GM23248 (cell line): ENCODE data around the gene CCNE1. TPM values are rescaled to one million over a fixed set of nuclear protein-coding genes. Genes with fewer than 3 reads are reported as not detected.

Source experiments
- DNase-seq: peaks from one replicate; pipeline ENCODE4 v3.0.0-alpha.2; 2015
- H2AFZ ChIP-seq: fragments of 200-600 bp; sonication (generic); 2 replicates; pipeline ENCODE4 v1.6.1; 2016; ENCODE audit warnings: antibody characterized with exemption
- H3F3A ChIP-seq: fragments of 200-600 bp; sonication (generic); 2 replicates; pipeline ENCODE4 v1.6.1; 2016; ENCODE audit warnings: mild to moderate bottlenecking, antibody characterized with exemption, mixed run types; ENCODE audit not compliant: insufficient read depth
- H3K27ac ChIP-seq: fragments of 200-600 bp; sonication (generic); 2 replicates; pipeline ENCODE4 v1.5.1; 2016; ENCODE audit warnings: mild to moderate bottlenecking
- H3K27me3 ChIP-seq: fragments of 200-600 bp; sonication (generic); replicated peaks from 2 replicates; pipeline ENCODE4 v1.6.1; 2016; ENCODE audit warnings: mild to moderate bottlenecking; ENCODE audit not compliant: insufficient read depth
- H3K36me3 ChIP-seq: fragments of 200-600 bp; sonication (generic); 2 replicates; pipeline ENCODE4 v1.6.1; 2016; ENCODE audit warnings: low read depth, mild to moderate bottlenecking
- H3K4me1 ChIP-seq: fragments of 200-600 bp; sonication (generic); 2 replicates; pipeline ENCODE4 v1.6.1; 2016; ENCODE audit warnings: mild to moderate bottlenecking; ENCODE audit not compliant: insufficient read depth
- H3K4me2 ChIP-seq: fragments of 200-600 bp; sonication (generic); one replicate; pipeline ENCODE4 v1.6.1; 2016; ENCODE audit warnings: mild to moderate bottlenecking; ENCODE audit not compliant: unreplicated experiment
- H3K4me3 ChIP-seq: fragments of 200-600 bp; sonication (generic); 2 replicates; pipeline ENCODE4 v1.5.1; 2016; ENCODE audit warnings: mild to moderate bottlenecking
- H3K79me2 ChIP-seq: fragments of 200-600 bp; sonication (generic); 2 replicates; pipeline ENCODE4 v1.6.1; 2016; ENCODE audit warnings: mild to moderate bottlenecking; ENCODE audit not compliant: insufficient read depth
- H3K9ac ChIP-seq: fragments of 200-600 bp; sonication (generic); 2 replicates; pipeline ENCODE4 v1.6.1; 2016; ENCODE audit warnings: mild to moderate bottlenecking
- H3K9me2 ChIP-seq: fragments of 200-600 bp; sonication (generic); 2 replicates; pipeline ENCODE4 v1.6.1; 2016; ENCODE audit warnings: mixed run types, mild to moderate bottlenecking, moderate library complexity; ENCODE audit not compliant: insufficient read depth
- H3K9me3 ChIP-seq: fragments of 200-600 bp; sonication (generic); one replicate; pipeline ENCODE4 v1.6.1; 2017; ENCODE audit warnings: low read depth
- H4K20me1 ChIP-seq: fragments of 200-600 bp; sonication (generic); 2 replicates; pipeline ENCODE4 v1.6.0; 2016; ENCODE audit not compliant: insufficient read depth
- EZH2 ChIP-seq: fragments of 200-600 bp; sonication (generic); IDR thresholded peaks from 2 replicates; pipeline ENCODE4 v1.6.1; 2018; ENCODE audit warnings: antibody characterized with exemption, mild to moderate bottlenecking; ENCODE audit not compliant: insufficient read depth, poor library complexity, severe bottlenecking
- EZH2phosphoT487 ChIP-seq: fragments of 200-600 bp; sonication (generic); IDR thresholded peaks from 2 replicates; pipeline ENCODE4 v1.6.1; 2018; ENCODE audit warnings: antibody characterized with exemption, moderate library complexity, mild to moderate bottlenecking, low read depth; ENCODE audit not compliant: insufficient read depth
- WGBS, 2 experiments: methylation state at CpG; one replicate each; pipeline ENCODE4 v1.1.6; 2015 to 2017; ENCODE audit warnings: low lambda C conversion rate in 2 of 2, low coverage in 1 of 2; ENCODE audit errors: missing lambda C conversion rate in 2 of 2; 5-methylcytosine and 5-hydroxymethylcytosine counted together
- in situ Hi-C: fragments of 300-500 bp; cut with MboI; formaldehyde crosslinking; loops from 2 replicates; pipeline ENCODE4 v1.15.0; 2020
- polyA plus RNA-seq: library from polyadenylated mRNA; unstranded; fragments of >200 nt; fragmentation: Nextera tagmentation; extraction: Ambion mirVana; gene quantifications from 2 replicates; pipeline ENCODE4 v1.2.1, GENCODE V29; 2016
- total RNA-seq: library from RNA; depleted of rRNA; stranded (reverse); fragments of >200 nt; shearing (Covaris generic); gene quantifications from 2 replicates; pipeline ENCODE4 v1.2.3, GENCODE V29; 2014

The CCNE1 gene
- total and polyA plus RNA-seq, 2 experiments from 2014 or later: 5.1 to 6.5 TPM

- Histone ChIP-seq H3K9ac (no peak overlapping the region), H3K4me2 (no peak overlapping the region), H3K36me3 (no peaks in the 10 kb centered on the region), H3K27ac (no peak overlapping the region), H3F3A (no peaks in the 10 kb centered on the region), H3K27me3 (0 out of 2 replicates have a peak, but pooled peaks cover 11% of the 10 kb centered on the region), H3K4me3 (no peak overlapping the region), H3K4me1 (no peaks in the 10 kb centered on the region), H2AFZ (no peak overlapping the region), H3K9me3 (no peaks in the 10 kb centered on the region), H3K79me2 (no peaks in the 10 kb centered on the region), H4K20me1 (no peaks in the 10 kb centered on the region), H3K9me2 (no peaks in the 10 kb centered on the region)
- TF ChIP-seq EZH2: no peak
- no peak for TF ChIP-seq EZH2phosphoT487
- WGBS, 2 experiments: 42 to 48% methylated on average over 3 of the region's 3 CpGs
- DNase-seq: no peak
- in situ Hi-C loops: loop anchor here (25.0 kb wide), 1 partner anchor 90 kb away; no protein-coding TSS in a partner anchor
These were observed 40.2 kb downstream of the CCNE1 start for GRCh38 chr19:29851769-29852521.

- Histone ChIP-seq H3K9me3 (no peaks in the 10 kb centered on the region), H3K27ac (no peak overlapping the region), H3K4me1 (no peaks in the 10 kb centered on the region), H3K4me3 (no peak overlapping the region), H2AFZ (no peak overlapping the region), H3F3A (no peaks in the 10 kb centered on the region), H3K9me2 (no peaks in the 10 kb centered on the region), H3K9ac (no peak overlapping the region), H3K36me3 (no peaks in the 10 kb centered on the region), H3K4me2 (no peak overlapping the region), H3K27me3 (0 out of 2 replicates have a peak, but pooled peaks cover 11% of the 10 kb centered on the region), H3K79me2 (no peaks in the 10 kb centered on the region), H4K20me1 (no peaks in the 10 kb centered on the region)
- in situ Hi-C loops: loop anchor here (25.0 kb wide), 1 partner anchor 92 kb away; no protein-coding TSS in a partner anchor
- DNase-seq: no peak
- no peak for TF ChIP-seq EZH2phosphoT487
- TF ChIP-seq EZH2: no peak
- 74 to 78% methylated on average over 6 of the region's 6 CpGs for WGBS, 2 experiments
These were observed 42.2 kb downstream of the CCNE1 start for GRCh38 chr19:29854033-29854432.

DNA sequence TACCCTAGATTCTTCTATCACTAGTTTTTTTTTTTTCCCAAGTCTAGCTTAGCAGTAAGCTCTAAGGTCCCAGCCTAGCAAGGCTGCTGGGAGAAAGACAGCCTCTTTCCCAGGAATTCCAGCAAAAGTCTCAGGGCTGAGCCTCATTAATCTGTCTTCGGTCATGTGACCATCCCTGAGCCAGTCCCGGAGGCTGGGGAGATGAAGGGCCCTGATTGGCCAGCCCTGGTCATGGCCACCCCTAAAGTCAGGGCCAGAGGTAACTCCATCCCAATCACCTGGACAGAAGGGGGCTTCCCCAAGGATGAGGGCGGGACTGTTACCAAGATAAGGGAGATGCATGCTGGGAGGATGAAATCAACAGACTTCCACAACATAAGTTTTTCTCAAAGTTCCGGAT, 43.3 kb downstream of the CCNE1 start:
- H4K20me1 ChIP-seq: no peaks in the 10 kb centered on the region
- H3K9me2 ChIP-seq: no peaks in the 10 kb centered on the region
- 0 out of 2 replicates have a peak, but pooled peaks cover 11% of the 10 kb centered on the region for H3K27me3 ChIP-seq
- no peak overlapping the region for H3K4me2 ChIP-seq
- no peaks in the 10 kb centered on the region for H3K36me3 ChIP-seq
- H3K4me3 ChIP-seq: no peak overlapping the region
- no peak overlapping the region for H3K27ac ChIP-seq
- H3K4me1 ChIP-seq: no peaks in the 10 kb centered on the region
- H3K79me2 ChIP-seq: no peaks in the 10 kb centered on the region
- H3K9ac ChIP-seq: no peak overlapping the region
- in situ Hi-C loops: loop anchor here (25.0 kb wide), 1 partner anchor 93 kb away; no protein-coding TSS in a partner anchor
- no peak overlapping the region for H2AFZ ChIP-seq
- no peak for DNase-seq
- no peaks in the 10 kb centered on the region for H3F3A ChIP-seq
- no peaks in the 10 kb centered on the region for H3K9me3 ChIP-seq
- no peak for TF ChIP-seq EZH2phosphoT487
- no peak for TF ChIP-seq EZH2
- WGBS, 2 experiments: 69 to 70% methylated on average over 4 of the region's 4 CpGs

DNA sequence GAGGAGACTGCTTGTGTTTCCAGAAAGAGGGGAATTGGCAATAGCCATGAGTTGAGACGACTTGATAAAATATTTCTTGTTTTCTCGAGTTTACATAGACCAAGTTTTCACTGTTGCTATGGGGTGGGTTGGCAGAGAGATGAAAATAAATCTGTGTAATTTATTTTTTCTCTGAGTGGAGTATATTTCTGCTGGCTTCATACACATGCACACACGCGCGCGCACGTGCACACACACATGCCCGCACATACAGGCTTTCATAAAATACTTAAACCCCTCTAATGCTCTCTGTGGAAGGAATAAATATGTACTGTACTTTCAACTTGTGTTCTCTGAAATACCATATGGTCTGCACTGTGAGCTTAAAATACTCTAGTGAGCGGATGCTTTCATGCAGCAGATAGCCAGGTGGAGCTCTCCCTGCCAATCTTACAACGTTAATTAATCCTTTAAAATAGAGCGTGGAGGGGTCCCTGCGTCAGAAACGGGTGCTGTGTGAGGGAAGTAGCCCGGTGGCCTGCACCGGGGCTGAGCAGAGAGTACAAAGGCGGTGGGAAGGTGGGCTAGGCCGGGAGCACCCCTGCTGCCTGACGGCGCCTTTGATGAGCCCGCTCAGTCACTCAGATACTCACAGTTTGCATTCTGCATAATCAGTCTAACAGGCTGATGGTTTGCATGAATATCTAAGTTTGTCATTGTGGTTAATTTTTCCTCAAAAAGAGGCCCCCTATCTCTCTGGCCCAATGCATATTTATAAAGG, 44.1 kb downstream of the CCNE1 start:
- Histone ChIP-seq H3K27ac (no peak overlapping the region), H3K9ac (no peak overlapping the region), H3K36me3 (no peaks in the 10 kb centered on the region), H3K79me2 (no peaks in the 10 kb centered on the region), H3K9me3 (no peaks in the 10 kb centered on the region), H3K27me3 (0 out of 2 replicates have a peak, but pooled peaks cover 11% of the 10 kb centered on the region), H3F3A (no peaks in the 10 kb centered on the region), H2AFZ (no peak overlapping the region), H4K20me1 (no peaks in the 10 kb centered on the region), H3K9me2 (no peaks in the 10 kb centered on the region), H3K4me1 (no peaks in the 10 kb centered on the region), H3K4me3 (no peak overlapping the region), H3K4me2 (no peak overlapping the region)
- DNase-seq: no peak
- in situ Hi-C loops: loop anchor here (25.0 kb wide), 1 partner anchor 94 kb away; no protein-coding TSS in a partner anchor
- TF ChIP-seq EZH2phosphoT487: no peak
- no peak for TF ChIP-seq EZH2
- 60 to 64% methylated on average over 20 of the region's 20 CpGs for WGBS, 2 experiments
